AML-193 (cell line): Measurements from ENCODE around the gene LRRIQ1.

ENCODE experiments used
- DNase-seq, 2 experiments: peaks; one replicate each; lab custom pipeline; 2025; lab: John Stamatoyannopoulos, UW

The LRRIQ1 gene

DNA sequence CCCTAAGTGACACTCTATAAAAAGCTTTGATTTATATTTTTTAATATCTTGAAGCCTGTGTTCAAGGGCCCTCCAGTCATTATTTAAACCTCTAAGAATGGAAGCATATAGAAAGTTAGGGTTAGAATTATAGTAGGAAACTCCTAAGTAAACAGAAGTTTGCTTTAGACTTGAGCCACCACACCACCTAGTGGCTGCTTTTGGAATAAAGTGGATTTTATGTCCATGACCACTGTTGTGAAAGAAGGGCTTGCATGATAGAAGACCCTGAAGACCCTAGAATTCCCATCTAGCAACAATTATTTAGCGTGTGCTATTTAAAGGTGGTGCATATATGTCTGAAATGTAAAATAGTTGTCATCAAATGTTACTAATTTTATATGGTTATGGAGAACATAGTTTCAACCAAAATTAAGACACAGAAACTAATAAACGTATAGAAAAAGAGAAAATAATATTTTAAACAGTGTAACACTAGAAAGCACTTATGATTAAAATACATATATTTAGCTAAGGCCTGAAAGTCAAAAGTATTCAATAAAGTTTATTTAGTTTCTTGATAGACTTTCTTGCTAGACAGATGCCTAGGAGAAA, 21.3 kb downstream of the LRRIQ1 start:
- DNase-seq, result peak; percentile 29 to 46

DNA sequence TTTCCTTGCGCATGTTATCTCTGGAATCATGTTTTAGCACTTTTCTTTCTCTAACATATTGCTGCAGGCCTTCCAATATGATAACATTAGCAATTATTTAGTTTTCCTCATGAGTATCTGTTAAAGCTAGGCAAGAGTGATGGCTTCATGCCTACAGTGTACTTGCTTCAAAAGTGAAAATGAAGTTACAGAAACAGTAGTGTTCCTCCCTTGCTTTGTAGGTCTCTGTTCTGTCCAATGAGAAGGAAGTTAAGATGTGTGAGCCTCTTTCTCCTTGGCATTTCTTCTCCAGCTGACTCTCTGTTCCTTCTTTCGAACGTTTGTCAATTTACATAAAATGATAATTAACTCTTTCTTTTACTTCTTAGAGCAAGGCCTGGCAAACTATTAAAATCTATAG, 22.2 kb downstream of the LRRIQ1 start:
- DNase-seq, result no peak

DNA sequence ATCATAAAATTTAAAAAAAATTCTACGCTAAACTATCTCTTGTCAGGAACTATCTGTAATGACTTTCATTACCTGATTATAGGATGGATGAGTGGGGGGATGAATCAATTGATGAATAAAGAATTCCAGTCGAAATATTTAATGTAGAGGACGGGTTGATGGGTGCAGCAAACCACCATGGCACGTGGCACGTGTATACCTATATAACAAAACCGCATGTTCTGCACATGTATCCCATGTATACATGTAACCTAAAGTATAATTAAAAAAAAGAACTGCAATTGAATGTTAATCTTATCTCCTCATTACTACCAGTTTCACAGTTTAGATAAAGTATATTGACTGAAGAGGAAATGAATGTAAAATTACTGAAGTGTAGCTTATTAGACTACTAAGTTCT, 23.4 kb downstream of the LRRIQ1 start:
- DNase-seq, result no peak

DNA sequence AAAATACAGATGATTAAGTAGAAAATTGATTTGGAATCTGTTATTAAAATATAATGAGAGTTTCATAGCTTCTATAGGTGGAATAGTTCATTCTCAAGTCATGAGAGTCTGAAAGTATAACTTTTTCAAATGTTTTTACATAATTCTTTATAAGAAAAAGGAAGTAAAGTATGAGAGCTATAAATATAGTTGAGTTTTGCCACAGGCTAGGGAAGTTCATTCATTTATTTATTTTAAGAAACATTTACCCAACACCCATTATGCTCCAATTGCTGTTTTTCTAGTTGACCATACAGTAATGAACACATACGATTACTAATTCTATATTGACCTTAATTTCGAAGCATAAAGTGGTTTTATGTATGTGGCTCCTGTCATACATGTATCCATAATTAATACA, 24.8 kb downstream of the LRRIQ1 start:
- peak; percentile 23 to 45 for DNase-seq

DNA sequence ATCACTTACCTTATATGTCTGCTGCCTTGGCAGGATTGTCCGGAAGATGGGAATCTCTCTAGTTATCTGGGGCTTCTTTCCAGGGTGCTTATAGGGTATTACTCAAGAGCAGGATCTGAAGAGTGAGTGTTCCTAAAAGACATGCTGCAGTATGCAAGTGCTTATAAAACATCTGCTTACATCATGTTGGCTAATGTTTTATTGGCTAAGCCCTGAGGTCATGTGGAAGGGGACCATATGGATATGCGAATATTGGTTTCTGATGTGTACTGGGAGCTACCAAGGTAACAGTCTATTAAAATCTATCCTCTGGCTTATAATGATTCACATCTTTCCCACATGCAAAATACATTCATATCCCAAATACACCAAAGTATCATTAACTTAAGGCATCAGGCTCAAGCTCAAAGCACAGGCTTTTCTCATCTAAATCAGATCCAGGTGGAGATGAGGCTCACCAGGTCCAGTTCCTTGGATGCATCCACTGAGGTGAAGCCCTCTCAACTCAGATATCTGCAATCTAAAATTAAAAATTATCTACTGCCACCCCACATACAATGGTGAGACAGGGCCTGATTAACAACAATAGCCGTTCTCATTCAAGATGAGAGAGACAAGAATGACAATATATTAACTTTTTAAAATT, 29.8 kb downstream of the LRRIQ1 start:
- DNase-seq, result no peak

DNA sequence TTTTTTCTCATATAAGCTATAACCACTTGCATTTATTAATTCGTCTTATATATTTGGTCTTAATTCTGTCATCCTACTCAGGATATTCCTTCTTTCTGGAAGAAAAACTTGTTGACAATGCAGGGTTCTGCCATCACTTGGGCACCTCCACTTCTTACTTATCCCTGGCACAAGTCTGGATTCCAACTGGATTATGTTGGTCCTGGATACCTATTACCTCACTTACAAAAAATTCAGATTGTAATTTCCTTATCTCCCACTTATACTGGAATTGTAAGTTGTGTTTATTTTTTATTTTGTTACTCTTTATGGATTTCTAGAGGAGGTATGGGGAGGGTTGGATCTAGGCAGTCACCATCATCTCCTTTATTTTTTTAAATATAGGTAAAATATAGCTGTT, 36.7 kb downstream of the LRRIQ1 start:
- no peak for DNase-seq

GRCh38 chr12:85076688-85077430, 40.7 kb downstream of the LRRIQ1 start:
- peak; percentile 40 to 46 for DNase-seq

GRCh38 chr12:85085066-85085465, 48.9 kb downstream of the LRRIQ1 start:
- no peak for DNase-seq

DNA sequence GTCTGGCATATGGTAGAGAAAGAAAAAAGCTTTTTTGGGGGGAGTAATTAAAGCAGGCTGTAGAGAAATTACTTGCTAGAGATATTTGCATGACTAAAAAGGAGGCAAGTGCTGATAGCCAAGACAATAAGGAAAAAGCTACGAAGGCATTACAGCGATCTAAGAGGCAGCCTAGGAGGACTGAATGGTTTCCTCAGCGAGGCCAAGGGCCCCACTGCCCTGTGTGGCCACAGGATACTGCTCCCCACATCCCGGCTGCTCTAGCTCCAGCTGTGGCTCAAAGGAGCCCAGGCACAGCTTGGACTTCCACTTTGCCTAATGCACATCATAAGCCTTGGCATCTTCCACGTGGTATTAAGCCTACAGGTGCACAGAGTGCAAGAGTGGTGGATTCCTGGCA, 53.6 kb downstream of the LRRIQ1 start:
- no peak for DNase-seq

DNA sequence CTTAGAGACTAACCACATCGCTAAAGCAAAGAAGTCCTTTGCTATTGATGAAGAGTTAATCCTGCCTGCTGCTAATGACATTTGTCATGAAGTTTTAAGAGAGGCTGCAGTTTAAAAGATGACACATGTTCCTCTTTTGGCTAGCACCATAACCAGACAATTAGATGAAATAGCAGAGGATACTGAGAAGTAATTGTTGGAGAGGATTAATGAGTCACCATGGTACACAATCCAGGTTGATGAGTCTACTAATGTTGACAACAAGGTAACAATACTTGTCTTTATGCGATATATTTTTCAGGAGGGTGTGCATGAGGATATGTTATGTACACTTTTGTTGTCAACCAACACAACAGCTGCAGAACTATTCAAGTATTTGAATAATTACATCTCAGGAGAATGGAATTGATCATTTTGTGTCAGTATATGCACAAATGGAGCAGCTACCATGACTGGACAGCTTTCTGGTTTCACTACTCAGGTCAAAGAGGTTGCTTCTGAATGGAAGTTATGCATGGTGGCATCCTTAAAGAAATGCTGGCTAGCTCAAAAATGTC, 56.7 kb downstream of the LRRIQ1 start:
- no peak for DNase-seq

- no peak for DNase-seq
Observed at GRCh38 chr12:85095501-85095900, 59.4 kb downstream of the LRRIQ1 start.

- DNase-seq, result no peak
Observed at GRCh38 chr12:85130646-85131045, 94.5 kb downstream of the LRRIQ1 start.

- no peak for DNase-seq
Observed at GRCh38 chr12:85138833-85139232, 102.7 kb downstream of the LRRIQ1 start.

GRCh38 chr12:85147331-85147730, 111.2 kb downstream of the LRRIQ1 start:
- no peak for DNase-seq

- DNase-seq, result no peak
Observed at GRCh38 chr12:85152311-85152729, 116.2 kb downstream of the LRRIQ1 start.

DNA sequence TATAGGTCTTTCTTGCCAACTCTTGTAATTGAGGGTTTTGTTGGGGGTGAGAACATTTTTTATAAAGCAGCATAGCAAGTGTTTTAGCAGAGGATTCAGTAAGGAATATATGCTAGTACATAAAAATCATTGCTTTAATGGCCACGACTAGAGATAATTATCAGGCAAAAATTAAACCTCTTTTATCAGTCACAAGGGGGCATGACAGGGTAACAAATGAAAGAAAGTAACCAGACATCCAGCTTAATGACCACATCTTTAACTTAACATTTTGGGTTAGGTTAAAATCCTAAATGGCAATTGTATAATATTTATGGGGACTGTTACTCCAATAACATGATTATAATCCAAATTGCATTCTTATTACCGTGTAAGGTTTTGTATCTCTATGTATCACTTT, 119.6 kb downstream of the LRRIQ1 start:
- peak; percentile 44 to 45 for DNase-seq

GRCh38 chr12:85156569-85156968, 120.4 kb downstream of the LRRIQ1 start:
- no peak for DNase-seq

GRCh38 chr12:85157035-85157603, 121.0 kb downstream of the LRRIQ1 start:
- no peak for DNase-seq

DNA sequence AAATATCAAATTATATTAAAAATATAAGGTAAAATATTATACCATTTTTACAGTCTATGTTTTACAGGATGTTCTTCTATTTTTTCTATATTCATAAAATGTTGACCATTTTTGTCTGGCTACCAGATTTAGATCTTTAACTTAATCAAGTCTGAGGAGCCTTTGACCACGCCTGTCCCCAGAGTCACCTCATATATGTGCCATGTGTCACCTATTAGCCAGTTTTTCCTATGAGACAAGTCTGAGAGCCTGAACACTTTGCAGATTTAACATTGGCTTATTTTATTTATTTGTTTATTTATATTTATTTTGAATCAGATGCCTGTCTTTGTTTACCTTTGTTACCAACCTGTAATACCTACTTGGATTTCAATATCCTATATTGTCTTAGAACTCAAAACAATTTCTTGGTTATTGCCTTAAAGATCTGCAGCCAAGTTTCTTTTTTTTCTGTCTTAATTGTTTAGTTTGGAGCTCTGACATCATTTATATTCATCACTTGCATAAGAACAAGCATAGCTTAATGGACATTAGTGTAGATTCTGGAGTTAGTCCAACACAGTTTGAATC, 127.7 kb downstream of the LRRIQ1 start:
- no peak for DNase-seq

DNA sequence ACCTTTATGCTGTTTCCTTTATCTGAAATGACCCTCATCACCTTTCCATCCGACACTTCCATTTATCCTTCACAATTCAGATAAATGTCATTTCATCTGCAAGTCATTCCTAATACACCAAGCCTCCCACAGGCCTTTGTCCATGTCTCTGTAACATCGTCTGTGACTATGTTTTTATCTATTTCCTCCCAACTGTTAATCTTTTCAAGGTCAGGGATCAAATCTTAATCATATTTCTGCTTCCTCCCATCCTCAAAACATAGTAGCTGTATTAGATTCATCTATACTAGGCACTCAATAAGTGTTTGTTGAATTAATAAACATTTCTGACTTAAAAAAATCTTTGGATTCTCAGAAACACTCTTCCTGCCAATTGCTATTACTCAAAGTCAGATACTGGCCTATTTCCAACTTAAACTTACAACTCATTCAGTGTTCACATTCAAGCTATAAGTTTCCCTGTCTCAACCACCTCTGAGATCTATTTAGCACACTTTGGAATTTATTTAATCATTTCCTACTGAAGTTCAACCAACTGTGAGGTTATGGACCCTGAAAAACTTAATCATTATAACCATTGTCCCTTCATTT, 143.6 kb downstream of the LRRIQ1 start:
- DNase-seq, result no peak

GRCh38 chr12:85182699-85183098, 146.5 kb downstream of the LRRIQ1 start:
- no peak for DNase-seq

GRCh38 chr12:85183855-85184254, 147.7 kb downstream of the LRRIQ1 start:
- DNase-seq, result no peak
